Measurements from ENCODE around the gene CCSER1.

DNA sequence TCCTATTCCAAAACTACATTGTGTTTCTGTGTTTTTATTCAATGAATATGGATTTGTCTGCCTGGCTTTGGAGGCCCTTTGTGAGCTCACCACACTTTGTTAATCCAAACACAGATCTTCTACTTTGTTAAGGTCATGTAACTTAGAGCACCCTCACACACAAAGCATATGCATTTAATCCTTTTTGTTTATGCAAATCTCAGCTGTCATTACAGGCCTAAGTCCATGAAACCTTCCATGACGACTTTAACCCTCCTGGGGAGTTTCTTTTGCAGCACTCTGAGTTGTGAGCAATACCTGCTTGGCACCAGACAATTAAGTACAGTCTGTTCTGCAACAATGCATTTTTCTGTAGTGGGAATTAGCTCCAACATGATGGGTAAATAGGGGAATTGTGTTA is 14.9 kb downstream of the CCSER1 start:
- TF ChIP-seq ZNF274 (IDR thresholded peaks at IDR 0.05; ENCODE audit: borderline replicate concordance, extremely low read depth, low read length) = no peak
- TF ChIP-seq, protein P1, sequence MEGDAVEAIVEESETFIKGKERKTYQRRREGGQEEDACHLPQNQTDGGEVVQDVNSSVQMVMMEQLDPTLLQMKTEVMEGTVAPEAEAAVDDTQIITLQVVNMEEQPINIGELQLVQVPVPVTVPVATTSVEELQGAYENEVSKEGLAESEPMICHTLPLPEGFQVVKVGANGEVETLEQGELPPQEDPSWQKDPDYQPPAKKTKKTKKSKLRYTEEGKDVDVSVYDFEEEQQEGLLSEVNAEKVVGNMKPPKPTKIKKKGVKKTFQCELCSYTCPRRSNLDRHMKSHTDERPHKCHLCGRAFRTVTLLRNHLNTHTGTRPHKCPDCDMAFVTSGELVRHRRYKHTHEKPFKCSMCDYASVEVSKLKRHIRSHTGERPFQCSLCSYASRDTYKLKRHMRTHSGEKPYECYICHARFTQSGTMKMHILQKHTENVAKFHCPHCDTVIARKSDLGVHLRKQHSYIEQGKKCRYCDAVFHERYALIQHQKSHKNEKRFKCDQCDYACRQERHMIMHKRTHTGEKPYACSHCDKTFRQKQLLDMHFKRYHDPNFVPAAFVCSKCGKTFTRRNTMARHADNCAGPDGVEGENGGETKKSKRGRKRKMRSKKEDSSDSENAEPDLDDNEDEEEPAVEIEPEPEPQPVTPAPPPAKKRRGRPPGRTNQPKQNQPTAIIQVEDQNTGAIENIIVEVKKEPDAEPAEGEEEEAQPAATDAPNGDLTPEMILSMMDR (IDR thresholded peaks at IDR 0.05; ENCODE audit: control extremely low read depth in 1 of 3, insufficient read depth in 1 of 3, low read depth in 1 of 3, low read length in 3 of 3) = no peak
- TF ChIP-seq TCF12 (IDR thresholded peaks at IDR 0.05; ENCODE audit: low read depth, low read length) = no peak
- TF ChIP-seq CBX5 (IDR thresholded peaks at IDR 0.05; ENCODE audit: low read depth, low read length) = no peak
- TF ChIP-seq KDM1A (IDR thresholded peaks at IDR 0.05; ENCODE audit: borderline replicate concordance, low read length) = no peak
- no peak for TF ChIP-seq HDAC2 (IDR thresholded peaks at IDR 0.05; ENCODE audit: borderline replicate concordance in 1 of 2, low read depth in 2 of 2, low read length in 2 of 2)
- TF ChIP-seq ASH2L (IDR thresholded peaks at IDR 0.05; ENCODE audit: low read length) = no peak
- TF ChIP-seq TEAD4 (IDR thresholded peaks at IDR 0.05; ENCODE audit: low read depth, low read length) = no peak
